ENCODE measurements around the gene ACBD3.

GRCh38 chr1:226154593-226154992 lies 31.9 kb downstream of the ACBD3 start:
- TF ChIP-seq CTCF (IDR thresholded peaks at IDR 0.05; ENCODE audit: borderline replicate concordance, extremely low read depth, low read length, poor library complexity, severe bottlenecking), result no peak
- no peak for TF ChIP-seq EZH2 (IDR thresholded peaks at IDR 0.05; ENCODE audit: borderline replicate concordance, low read depth, low read length, severe bottlenecking)
